Activated gamma-delta T cell treated with anti-CD3 and anti-CD28 coated beads, Interleukin-2, amount 50 U/mL, for 16 hours (primary cell): ENCODE data around the gene PDLIM7.

Experiments
- DNase-seq: peaks from one replicate; pipeline ENCODE4 v3.0.0-alpha.2; 2020; ENCODE audit warnings: low read depth

Gene PDLIM7

DNA sequence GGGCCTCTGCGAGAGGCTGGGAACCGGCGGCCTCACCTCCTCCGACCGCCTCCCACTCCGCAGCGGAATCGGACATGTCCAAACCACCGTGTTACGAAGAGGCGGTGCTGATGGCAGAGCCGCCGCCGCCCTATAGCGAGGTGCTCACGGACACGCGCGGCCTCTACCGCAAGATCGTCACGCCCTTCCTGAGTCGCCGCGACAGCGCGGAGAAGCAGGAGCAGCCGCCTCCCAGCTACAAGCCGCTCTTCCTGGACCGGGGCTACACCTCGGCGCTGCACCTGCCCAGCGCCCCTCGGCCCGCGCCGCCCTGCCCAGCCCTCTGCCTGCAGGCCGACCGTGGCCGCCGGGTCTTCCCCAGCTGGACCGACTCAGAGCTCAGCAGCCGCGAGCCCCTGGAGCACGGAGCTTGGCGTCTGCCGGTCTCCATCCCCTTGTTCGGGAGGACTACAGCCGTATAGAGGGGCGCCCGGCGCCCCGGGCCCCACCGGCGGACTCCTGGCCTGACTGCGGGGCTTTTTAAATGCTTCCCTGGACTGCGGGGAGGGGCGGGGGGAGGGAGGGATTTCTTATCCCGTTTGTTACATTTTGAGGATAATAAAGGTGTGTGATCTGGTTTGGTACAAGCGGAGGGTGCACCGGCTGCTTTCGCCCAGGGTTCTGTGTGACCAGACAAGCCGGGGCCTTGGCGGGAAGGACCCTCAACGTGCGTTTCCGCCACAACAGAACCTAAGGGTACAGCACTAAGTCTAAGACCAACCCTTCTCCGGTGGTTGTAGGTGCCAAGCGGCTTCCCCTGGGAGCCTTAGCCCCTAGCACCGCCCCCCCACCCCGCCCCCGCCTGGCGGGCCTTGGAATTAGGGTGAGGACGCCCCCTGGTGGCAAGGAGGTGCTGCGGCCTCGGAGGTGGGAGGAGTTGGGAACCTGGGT is 41.5 kb downstream of the PDLIM7 start:
- peak; percentile 96 for DNase-seq

DNA sequence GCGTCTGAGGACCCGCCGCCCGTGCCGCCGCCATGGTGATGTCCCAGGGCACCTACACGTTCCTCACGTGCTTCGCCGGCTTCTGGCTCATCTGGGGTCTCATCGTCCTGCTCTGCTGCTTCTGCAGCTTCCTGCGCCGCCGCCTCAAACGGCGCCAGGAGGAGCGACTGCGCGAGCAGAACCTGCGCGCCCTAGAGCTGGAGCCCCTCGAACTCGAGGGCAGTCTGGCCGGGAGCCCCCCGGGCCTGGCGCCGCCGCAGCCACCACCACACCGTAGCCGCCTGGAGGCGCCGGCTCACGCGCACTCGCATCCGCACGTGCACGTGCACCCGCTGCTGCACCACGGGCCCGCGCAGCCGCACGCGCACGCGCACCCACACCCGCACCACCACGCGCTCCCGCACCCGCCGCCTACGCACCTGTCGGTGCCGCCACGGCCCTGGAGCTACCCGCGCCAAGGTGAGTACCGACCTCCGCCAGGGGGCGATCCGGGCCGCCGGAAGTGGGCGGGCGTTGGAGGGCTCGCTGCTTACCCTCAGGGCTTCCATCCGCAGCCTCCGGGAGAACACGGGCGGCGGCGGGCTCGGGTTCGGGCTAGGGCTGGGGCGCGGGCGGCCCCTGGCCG is 42.3 kb downstream of the PDLIM7 start:
- peak; percentile 85 for DNase-seq

- DNase-seq: peak; percentile 92
Measured at GRCh38 chr5:177454397-177455035, 42.9 kb downstream of the PDLIM7 start.

DNA sequence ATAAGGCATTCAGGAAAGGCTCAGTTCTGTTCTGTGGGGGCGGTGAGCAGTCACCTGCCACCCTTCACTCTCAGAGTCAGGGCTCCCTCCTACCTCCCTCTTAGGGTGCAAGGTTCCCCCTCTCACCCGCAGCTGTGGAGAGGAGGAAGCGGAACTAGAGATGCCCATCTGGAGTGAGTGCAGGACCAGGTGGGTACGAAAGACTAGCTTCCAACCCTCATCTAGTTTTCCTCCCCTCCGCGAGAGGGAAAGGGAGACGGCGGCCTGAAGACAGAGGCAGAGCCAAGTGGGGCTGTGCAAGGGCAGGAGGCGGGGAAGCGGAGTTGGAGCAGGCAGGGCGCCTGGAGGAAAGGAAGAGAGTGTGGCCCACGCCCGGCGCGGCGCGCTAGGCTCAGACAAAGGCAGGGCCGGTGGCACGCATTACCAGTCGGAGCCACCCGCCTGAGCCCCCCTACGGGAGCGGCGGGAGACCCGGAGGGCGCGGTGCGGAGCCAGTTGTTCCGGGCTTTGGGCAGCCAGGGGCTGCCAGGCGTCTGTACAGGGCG is 43.5 kb downstream of the PDLIM7 start:
- DNase-seq: no peak

- no peak for DNase-seq
Measured at GRCh38 chr5:177452688-177453638, 44.4 kb downstream of the PDLIM7 start.

DNA sequence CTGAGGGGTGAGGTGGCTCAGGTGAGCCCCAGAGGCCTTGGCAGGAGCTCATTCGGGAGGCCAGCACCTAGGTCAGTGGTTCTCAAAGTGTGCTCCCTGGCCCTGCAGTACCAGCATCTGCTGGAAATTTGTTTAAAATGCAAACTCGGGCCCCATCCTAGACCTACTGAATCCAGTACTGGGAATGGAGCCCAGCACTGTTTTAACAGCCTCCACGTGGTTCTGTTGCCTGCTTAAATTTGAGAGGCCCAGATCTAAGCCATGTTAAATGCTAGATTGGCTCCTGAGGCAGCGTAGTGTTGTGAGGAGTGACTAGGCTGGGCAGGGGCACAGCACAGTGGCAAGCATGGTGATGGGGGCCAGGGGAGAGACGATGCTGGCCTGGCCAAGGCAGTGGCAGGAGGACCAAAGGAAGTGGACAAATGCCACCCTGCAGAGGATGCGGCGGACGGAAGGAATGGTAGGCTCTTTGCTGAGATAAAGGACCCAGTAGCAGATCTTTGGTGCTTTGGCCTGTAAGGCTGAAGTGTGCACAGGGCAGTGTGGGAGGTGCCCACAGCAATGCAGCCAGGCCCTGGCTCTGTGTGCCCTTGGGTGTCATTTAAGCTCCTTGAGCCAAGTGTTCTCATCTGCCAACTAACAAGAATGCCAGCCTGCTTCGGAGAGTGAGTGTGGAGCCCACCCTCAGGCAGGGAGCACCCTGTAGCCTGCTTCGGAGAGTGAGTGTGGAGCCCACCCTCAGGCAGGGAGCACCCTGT is 46.6 kb downstream of the PDLIM7 start:
- DNase-seq: no peak

DNA sequence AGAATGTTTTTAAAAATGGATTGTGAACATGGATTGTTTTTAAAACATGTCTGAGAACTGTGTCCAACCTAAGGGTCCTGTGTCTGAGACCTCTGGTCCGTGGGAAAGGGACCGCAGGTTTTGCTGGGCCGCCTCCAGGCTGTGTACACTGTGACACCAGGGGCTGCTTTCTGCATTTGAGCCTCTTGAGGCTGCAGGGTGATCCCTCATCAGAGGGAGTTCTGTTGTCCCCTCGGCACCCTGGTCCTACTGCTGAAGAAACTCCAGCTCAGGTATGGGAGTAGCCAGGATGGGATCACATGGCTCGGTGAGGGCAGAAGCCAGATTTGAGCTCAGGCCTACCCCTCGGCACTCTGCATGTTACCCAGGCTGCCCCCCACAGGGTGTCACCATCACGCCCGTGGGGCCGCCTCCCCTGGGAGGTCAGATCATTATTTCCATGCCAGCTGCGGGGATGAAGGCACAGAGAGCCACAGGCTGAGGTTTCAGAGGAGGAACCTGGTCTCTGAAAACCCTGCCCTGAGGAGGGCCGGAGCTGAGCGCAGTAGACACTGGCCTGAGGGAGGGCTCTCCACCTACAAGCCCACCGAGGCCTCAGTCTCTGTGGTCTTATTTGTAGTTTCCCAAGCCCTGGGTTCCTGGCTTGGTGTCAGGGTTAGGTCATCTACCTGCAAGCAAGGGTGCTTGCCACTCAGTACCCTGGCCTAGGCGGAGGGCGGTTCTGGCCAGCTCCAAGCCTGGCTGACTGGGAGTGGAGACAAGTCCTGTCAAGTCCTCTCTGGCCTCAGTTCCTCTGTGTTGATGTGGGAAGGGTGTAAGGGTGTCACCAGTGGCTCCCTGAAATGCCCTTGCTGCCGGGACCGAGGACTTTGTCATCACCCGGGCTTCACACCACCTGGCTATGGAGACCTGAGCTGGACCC is 48.0 kb downstream of the PDLIM7 start:
- no peak for DNase-seq

DNA sequence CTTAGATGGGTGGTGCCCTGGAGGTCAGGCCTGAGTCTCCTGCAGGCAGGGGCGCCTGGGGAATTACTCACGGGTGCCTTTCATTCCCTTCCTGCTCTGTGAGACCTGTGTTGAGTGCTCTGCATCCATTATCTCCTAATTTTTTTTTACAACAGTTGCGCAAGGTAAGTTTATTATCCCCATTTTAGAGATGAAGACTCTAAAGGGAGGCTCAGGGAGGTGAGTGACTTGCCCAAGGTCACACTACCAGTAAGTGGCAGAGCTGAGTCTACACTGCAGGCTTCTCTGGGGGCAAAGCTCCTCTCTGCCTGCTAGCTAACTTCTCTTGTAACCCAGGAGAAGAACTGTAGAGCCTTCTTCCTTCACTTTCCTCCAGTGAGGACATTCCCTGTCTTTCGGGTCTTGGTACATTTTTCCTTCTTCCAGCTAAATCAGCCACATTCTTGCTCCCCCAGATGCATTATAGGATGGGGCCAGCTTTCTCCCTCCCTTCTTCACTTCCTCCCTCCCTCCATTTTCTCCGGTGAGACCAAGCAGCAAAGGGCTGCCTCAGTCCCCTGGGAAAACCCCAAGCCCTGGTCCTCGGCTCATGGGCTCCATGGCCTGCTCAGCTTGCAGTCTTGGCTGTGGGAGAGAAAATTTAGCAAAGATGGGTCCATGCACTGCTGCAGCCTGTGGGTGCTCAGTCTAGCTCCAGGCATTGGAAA is 49.0 kb downstream of the PDLIM7 start:
- no peak for DNase-seq

GRCh38 chr5:177447611-177448243 is 49.7 kb downstream of the PDLIM7 start:
- no peak for DNase-seq

- peak; percentile 61 for DNase-seq
Measured at GRCh38 chr5:177447066-177447610, 50.3 kb downstream of the PDLIM7 start.

DNA sequence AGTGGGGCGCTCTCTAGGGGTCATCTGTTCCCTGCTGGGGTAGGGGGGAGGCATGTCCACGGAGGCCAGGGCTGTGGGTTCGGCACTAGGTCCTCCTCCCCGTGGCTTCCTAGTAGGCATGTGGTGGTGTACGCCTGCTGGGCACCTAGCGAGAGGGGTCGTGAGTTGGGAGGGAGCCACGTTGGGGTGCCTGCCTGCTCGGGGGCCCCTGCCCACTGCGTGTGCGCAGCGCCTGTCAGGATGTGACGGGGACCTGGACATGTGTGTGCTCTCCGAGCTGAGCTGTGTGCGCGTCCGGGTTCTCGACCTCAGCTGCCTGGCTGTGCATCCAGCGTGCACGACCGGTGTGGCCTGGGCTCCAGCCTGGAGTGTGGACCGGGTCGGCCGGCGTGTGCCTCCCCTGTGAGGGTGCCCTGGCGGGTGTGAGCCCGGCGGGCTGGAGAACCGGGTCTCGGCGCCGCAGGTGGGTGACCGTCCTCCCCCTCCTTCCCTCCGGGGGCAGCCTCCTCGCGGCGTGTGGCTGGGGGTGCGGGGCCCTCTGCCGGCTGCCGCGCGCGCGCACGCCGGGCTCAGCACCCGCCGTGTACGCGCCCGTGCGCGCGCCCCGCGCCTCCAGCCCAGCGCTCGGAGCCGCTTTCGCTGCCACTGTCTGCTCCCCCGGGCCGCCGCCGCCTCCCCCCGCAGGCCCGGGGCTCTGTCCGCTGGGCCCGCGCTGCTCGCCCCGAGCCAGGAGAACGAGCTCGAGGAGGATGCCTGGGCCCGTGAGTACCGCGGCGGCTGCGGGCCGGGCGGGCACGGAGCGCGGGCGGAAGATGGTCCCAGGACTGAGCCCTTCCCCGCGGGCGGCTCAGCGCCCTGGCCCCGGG is 51.0 kb downstream of the PDLIM7 start, which contains the start of gene PRR7:
Gene PRR7, plus strand, starts transcription at position 615 of the 866 bp plus-strand sequence. CDS start 8,254 bp downstream, outside the sequence.
- peak; percentile 46 for DNase-seq

GRCh38 chr5:177445917-177446199 is 51.5 kb downstream of the PDLIM7 start:
- DNase-seq: no peak

DNA sequence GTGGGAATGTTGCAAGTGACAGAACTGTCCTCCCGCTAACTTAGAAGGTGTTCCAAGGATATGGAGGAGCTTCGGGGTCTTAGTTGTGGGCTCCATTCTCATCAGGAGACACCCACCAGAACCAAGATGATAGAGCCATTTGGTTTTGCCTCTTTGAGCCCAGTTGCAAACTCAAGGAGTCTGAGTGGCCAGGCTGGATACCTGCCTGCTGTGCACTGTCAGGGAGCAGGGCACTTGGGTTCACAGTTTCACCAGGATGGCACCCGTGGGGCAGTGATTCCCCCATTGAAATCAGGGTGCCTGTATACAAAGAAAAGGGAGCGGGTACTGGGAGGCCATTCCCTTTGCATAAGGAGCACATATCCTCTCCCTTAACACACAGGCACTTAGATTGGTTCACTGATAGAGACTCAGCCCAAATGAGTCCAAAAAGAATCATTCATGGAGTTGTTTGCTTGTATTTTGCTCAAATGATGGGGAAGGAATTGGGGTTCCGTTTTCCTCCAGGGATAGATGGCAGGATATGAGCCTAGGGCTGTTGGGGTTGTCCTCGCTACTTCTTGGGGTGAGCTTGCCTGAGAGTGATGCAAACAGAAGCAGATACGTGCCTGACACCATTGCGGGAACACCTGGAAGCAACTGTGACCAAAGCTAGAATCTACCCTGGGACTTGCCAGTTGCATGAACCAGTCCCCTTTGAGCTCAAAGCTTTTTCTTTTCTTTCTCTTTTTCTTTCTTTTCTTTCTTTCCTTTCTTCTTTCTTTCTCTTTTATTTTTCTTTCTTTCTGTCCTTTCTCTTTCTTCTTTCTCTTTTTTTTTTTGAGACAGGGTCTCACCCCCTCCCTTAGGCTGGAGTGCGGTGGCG is 52.1 kb downstream of the PDLIM7 start:
- DNase-seq: no peak

DNA sequence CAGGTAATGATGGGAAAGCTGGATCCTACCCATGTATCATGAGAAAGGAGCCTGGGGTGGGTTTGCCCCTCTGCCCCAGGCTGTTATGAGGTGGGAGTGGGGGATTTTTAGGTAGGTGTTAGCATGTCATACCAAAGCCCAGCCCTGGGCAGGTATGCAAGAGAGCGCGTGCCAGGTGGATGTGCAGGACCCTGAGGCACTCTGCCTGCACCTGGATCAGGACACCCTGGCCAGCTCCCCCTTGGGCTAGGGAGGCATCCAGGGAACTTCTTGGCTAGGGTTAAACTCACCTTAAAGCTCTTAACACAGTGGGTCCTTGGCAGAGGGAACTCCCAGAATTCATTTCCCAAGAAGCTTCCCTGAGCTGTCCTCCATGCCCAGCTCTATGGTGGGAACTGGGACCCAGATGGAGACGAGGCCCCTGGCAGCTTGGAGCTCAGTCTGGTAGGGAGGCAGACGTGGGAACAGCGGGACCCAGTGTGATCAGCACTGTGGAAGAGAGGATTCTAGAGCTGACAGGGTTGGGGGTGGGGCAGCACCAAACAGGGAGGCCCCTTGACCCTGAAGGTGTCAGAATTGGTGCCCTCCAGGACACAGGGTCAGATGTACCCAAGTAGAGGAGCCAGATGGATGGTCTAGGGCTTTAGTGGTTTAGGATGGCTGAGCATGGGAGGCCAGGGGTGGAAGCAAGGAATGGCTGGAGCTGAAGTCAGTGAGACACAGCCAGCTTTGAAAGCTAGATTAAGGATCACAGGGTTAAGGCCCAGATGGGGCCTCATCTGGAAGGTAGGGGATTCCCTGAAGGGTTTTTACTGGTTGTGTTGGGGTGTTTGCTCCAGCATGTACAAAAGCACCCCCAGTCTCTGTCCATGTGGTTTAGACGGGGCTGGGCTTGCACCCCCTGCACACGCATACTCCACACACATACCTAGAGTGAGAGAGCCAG is 53.0 kb downstream of the PDLIM7 start:
- no peak for DNase-seq
